K562 (cell line): ENCODE data around the gene NAA10. TPM values are rescaled to one million over a fixed set of nuclear protein-coding genes. Genes with fewer than 3 reads are reported as not detected.

ENCODE experiments used
- ATAC-seq: fragments of 200-7000 bp; cut with Tn5 transposase; 3 replicates; pipeline ENCODE4 v1.9.1; 2020; ENCODE audit warnings: moderate library complexity
- BruUV-seq: library from RNA; stranded (reverse); fragments of 400-500 nt; replicated peaks from 2 replicates; lab custom pipeline; 2021; lab: Mats Ljungman, UMichigan
- CTCF ChIA-PET: fragments of 300-600 bp; formaldehyde crosslinking; extraction: SDS; loops from one replicate; lab custom pipeline; 2021; ENCODE audit warnings: low intra/inter-chr PET ratio; lab: Yijun Ruan, JAX
- POLR2A ChIA-PET: fragments of 300-600, 350-650 bp; sonication (Branson Sonifier 250); formaldehyde crosslinking; extraction: SDS; loops from one replicate; lab custom pipeline; 2021; ENCODE audit warnings: antibody characterized with exemption, inconsistent platforms; lab: Yijun Ruan, JAX
- DNase-seq, 4 experiments: peaks; one replicate each; pipeline versions ENCODE4 v3.0.0 to v3.0.0-alpha.2; 2011 to 2018; ENCODE audit warnings: low spot score in 3 of 4, mixed read lengths in 3 of 4; ENCODE audit errors: extremely low read depth in 1 of 4
- FAIRE-seq: peaks from 2 replicates; lab custom pipeline; 2011; peaks lifted over from hg19 to GRCh38; lab: Jason Lieb, UNC
- H2AFZ ChIP-seq: 2 replicates; pipeline ENCODE4 v1.6.0; 2011; ENCODE audit warnings: low read depth, low read length, control low read depth, inconsistent platforms
- H3K27ac ChIP-seq: fragments of 200-600 bp; 3 replicates; pipeline ENCODE4 v1.8.0; 2011; ENCODE audit warnings: low read depth, mild to moderate bottlenecking, control low read depth, inconsistent platforms, low read length, moderate library complexity, mixed read lengths; ENCODE audit errors: extremely low read depth
- H3K27me3 ChIP-seq, 2 experiments: fragments of 300-600 bp in 1 of 2; 2 replicates in 1 of 2; 3 replicates in 1 of 2; pipeline versions ENCODE4 v1.6.0 to v1.8.0; 2011; ENCODE audit warnings: inconsistent platforms in 2 of 2, low read length in 2 of 2, mild to moderate bottlenecking in 1 of 2, mixed read lengths in 1 of 2, moderate library complexity in 1 of 2; ENCODE audit not compliant: control insufficient read depth in 2 of 2, insufficient read depth in 2 of 2
- H3K36me3 ChIP-seq: fragments of 300-600 bp; 3 replicates; pipeline ENCODE4 v1.8.0; 2011; ENCODE audit warnings: mild to moderate bottlenecking, low read length, inconsistent platforms; ENCODE audit not compliant: control insufficient read depth, insufficient read depth
- H3K4me1 ChIP-seq, 2 experiments: fragments of 200-600 bp in 1 of 2; replicated peaks in 1 of 2; 2 replicates in 1 of 2; 3 replicates in 1 of 2; pipeline versions ENCODE4 v1.5.1 to v1.8.0; 2011; ENCODE audit warnings: inconsistent platforms in 2 of 2, low read length in 2 of 2, mild to moderate bottlenecking in 1 of 2, mixed read lengths in 1 of 2, moderate library complexity in 1 of 2; ENCODE audit not compliant: control insufficient read depth in 2 of 2, insufficient read depth in 2 of 2
- H3K4me2 ChIP-seq: 2 replicates; pipeline ENCODE4 v1.6.1; 2011; ENCODE audit warnings: low read length, control low read depth, inconsistent platforms, mixed read lengths; ENCODE audit not compliant: insufficient read depth
- H3K4me3 ChIP-seq: fragments of 200-600 bp; sonication (generic), shearing (Covaris generic); 2 replicates; pipeline ENCODE4 v1.5.1; 2016; ENCODE audit warnings: control low read depth, inconsistent platforms
- H3K79me2 ChIP-seq: fragments of 200-600 bp; 3 replicates; pipeline ENCODE4 v1.8.0; 2011; ENCODE audit warnings: low read length, inconsistent platforms; ENCODE audit not compliant: control insufficient read depth, insufficient read depth
- H3K9ac ChIP-seq, 2 experiments: 2 replicates each; pipeline versions ENCODE4 v1.6.0 to v1.6.1; 2011; ENCODE audit warnings: low read depth in 2 of 2, low read length in 2 of 2, control low read depth in 1 of 2, inconsistent platforms in 1 of 2, mild to moderate bottlenecking in 1 of 2, mixed read lengths in 1 of 2; ENCODE audit not compliant: insufficient read depth in 1 of 2
- H3K9me1 ChIP-seq: one replicate; pipeline ENCODE4 v1.6.0; 2011; ENCODE audit warnings: inconsistent platforms, mild to moderate bottlenecking, low read length, moderate library complexity; ENCODE audit not compliant: control insufficient read depth, insufficient read depth
- H3K9me3 ChIP-seq: replicated peaks from 2 replicates; pipeline ENCODE4 v1.5.1; 2011; ENCODE audit warnings: low read depth, low read length, inconsistent platforms; ENCODE audit not compliant: control insufficient read depth, insufficient read depth
- H4K20me1 ChIP-seq: replicated peaks from 2 replicates; pipeline ENCODE4 v1.6.1; 2011; ENCODE audit warnings: low read length, inconsistent platforms, mixed read lengths; ENCODE audit not compliant: control insufficient read depth, insufficient read depth
- BRF1 ChIP-seq: IDR thresholded peaks from 3 replicates; pipeline ENCODE4 v1.6.1; 2011; ENCODE audit warnings: borderline replicate concordance, mild to moderate bottlenecking; ENCODE audit not compliant: insufficient read length; ENCODE audit errors: extremely low read depth
- CBX3 ChIP-seq, 2 experiments: IDR thresholded peaks; 1 replicate in 1 of 2; 2 replicates in 1 of 2; pipeline ENCODE4 v1.6.1; 2012; ENCODE audit warnings: inconsistent platforms in 2 of 2, low read length in 2 of 2, borderline replicate concordance in 1 of 2, control low read depth in 1 of 2
- JUND ChIP-seq, 2 experiments: IDR thresholded peaks; 2 replicates in 1 of 2; 3 replicates in 1 of 2; pipeline ENCODE4 v1.6.1; 2011; ENCODE audit warnings: borderline replicate concordance in 2 of 2, low read depth in 2 of 2, low read length in 2 of 2, improper control_type of control experiment in 1 of 2, missing biosample characterization in 1 of 2, missing genetic modification characterization in 1 of 2, missing genetic modification reagents in 1 of 2
- MEF2D ChIP-seq: conservative IDR thresholded peaks from 2 replicates; pipeline ENCODE4 v1.6.1; 2016; ENCODE audit warnings: low read depth, missing genetic modification characterization, missing compliant biosample characterization
- MYC ChIP-seq, 2 experiments: fragments of 250-450 bp in 1 of 2; sonication (Bioruptor Pico) in 1 of 2; IDR thresholded peaks; 2 replicates each; pipeline versions ENCODE4 v1.5.1 to v1.6.1; 2012 to 2021; ENCODE audit warnings: low read depth in 2 of 2, borderline replicate concordance in 1 of 2, improper control_type of control experiment in 1 of 2, low read length in 1 of 2, mild to moderate bottlenecking in 1 of 2, moderate library complexity in 1 of 2
- PCBP1 ChIP-seq: fragments of 200-400 bp; formaldehyde crosslinking; IDR thresholded peaks from 2 replicates; pipeline ENCODE4 v1.6.1; 2018; ENCODE audit warnings: mild to moderate bottlenecking, low read depth, low read length; ENCODE audit not compliant: poor library complexity, severe bottlenecking
- RAD21 ChIP-seq, 2 experiments: fragments of 250-450 bp in 1 of 2; fragments of 450-650 bp in 1 of 2; sonication (Bioruptor Pico) in 1 of 2; formaldehyde crosslinking in 1 of 2; IDR thresholded peaks in 1 of 2; conservative IDR thresholded peaks in 1 of 2; 2 replicates each; pipeline versions ENCODE4 v1.4.0 to v1.8.0; 2020 to 2022; ENCODE audit warnings: mild to moderate bottlenecking in 2 of 2, moderate library complexity in 1 of 2
- TAF9B ChIP-seq: fragments of 450-650 bp; IDR thresholded peaks from 2 replicates; pipeline ENCODE4 v1.6.1; 2018; ENCODE audit warnings: mild to moderate bottlenecking; ENCODE audit not compliant: partially characterized antibody
- XRCC5 ChIP-seq: fragments of 200-400 bp; formaldehyde crosslinking; IDR thresholded peaks from 2 replicates; pipeline ENCODE4 v1.6.1; 2017; ENCODE audit warnings: low read depth, mild to moderate bottlenecking, low read length
- ZNF696 ChIP-seq: fragments of 250-450 bp; sonication (Bioruptor Pico); conservative IDR thresholded peaks from 2 replicates; pipeline ENCODE4 v1.4.0; 2020; ENCODE audit warnings: mild to moderate bottlenecking, moderate library complexity
- WGBS: fragments of 100-300 bp; shearing (Covaris generic); methylation state at CpG from one replicate; pipeline ENCODE4 v1.1.6; 2016; ENCODE audit warnings: low coverage, mixed read lengths; ENCODE audit not compliant: insufficient coverage; ENCODE audit errors: missing lambda C conversion rate; 5-methylcytosine and 5-hydroxymethylcytosine counted together
- in situ Hi-C: fragments of 300-500 bp; cut with MboI; formaldehyde crosslinking; loops from 4 replicates; pipeline ENCODE4 v1.15.0; 2018; ENCODE audit warnings: inconsistent platforms, mixed read lengths
- intact Hi-C: fragments of 100-400 bp; cut with micrococcal nuclease; formaldehyde crosslinking; loops from 2 replicates; pipeline ENCODE4 v1.14.2; 2022
- polyA plus RNA-seq, 8 experiments: library from polyadenylated mRNA; depleted of rRNA in 4 of 8; stranded (reverse) in 5 of 8; unstranded in 3 of 8; fragments of >200 nt; fragmentation: Nextera tagmentation in 2 of 8; fragmentation: Illumina TruSeq in 1 of 8; extraction: Ambion mirVana in 2 of 8; extraction: Trizol in 1 of 8; gene quantifications; 2 replicates each; pipeline versions ENCODE4 v1.2.1 to v1.2.3, GENCODE V29; 2011 to 2014; ENCODE audit warnings: inconsistent platforms in 1 of 8, missing spikeins in 1 of 8
- total RNA-seq, 7 experiments: library from RNA; depleted of rRNA in 6 of 7; stranded (reverse); fragments of >200 nt in 6 of 7; fragmentation: Illumina TruSeq in 2 of 7; extraction: Trizol in 2 of 7; gene quantifications; 2 replicates each; pipeline versions ENCODE4 v1.2.1 to v1.2.3, GENCODE V29; 2011 to 2021; ENCODE audit warnings: low replicate concordance in 1 of 7
- TF ChIP-seq, protein P1 (sequence below): fragments of 450-650 bp; formaldehyde crosslinking; IDR thresholded peaks from 2 replicates; pipeline ENCODE4 v1.4.0; 2022; ENCODE audit warnings: mild to moderate bottlenecking, moderate library complexity
- TF ChIP-seq, protein P2 (sequence below): sonication (generic); formaldehyde crosslinking; IDR thresholded peaks from 2 replicates; pipeline ENCODE4 v1.8.1; 2022; ENCODE audit warnings: missing genetic modification reagents
- TF ChIP-seq, protein P3 (sequence below): fragments of 250-450 bp; sonication (Bioruptor Pico); IDR thresholded peaks from 2 replicates; pipeline ENCODE4 v1.5.0; 2021; ENCODE audit warnings: mild to moderate bottlenecking, moderate library complexity

Gene NAA10
- total and polyA plus RNA-seq, 9 of the 15 experiments (the other 6 are each of a cell fraction or from before 2014, with no cell fraction given): 11.1 to 250 (median 134) TPM

DNA sequence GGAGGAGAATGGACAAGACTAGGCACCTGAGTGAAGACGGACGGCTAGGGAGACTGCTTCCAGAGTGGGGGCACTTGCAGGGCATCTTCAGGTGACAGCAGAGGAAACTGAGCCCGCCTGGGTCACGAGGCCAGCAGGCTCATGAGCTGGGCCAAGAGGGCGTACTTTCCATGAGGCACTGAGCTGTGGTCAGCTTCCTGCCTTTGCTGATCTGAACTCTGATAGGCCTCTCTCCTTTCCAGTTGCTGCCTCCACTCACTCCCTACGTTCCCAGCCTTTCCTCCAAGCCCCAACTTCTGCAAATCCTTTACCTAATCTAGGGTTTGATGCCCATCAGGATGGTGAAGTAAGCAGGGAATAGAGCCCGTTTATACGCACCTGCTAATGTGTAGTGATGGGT is 47.5 kb downstream of the NAA10 start:
- Histone ChIP-seq H3K4me1 (peaks cover 10 to 47% of the 10 kb centered on the region in 2 experiments), H4K20me1 (peaks cover 6% of the 10 kb centered on the region; the same call in 1 of the 2 replicates), H2AFZ (no peak overlapping the region), H3K27me3 (peaks cover 0 to 23% of the 10 kb centered on the region in 2 experiments; a peak in 2 of 5 replicates), H3K9me1 (no peaks in the 10 kb centered on the region), H3K4me3 (no peak overlapping the region), H3K9ac (peak overlapping the region in 1 of 2 experiments; percentile 31; a peak in 2 of 4 replicates), H3K79me2 (no peaks in the 10 kb centered on the region), H3K27ac (no peak overlapping the region), H3K4me2 (no peak overlapping the region), H3K36me3 (no peaks in the 10 kb centered on the region), H3K9me3 (no peaks in the 10 kb centered on the region)
- POLR2A ChIA-PET: interaction anchor here (0.7 kb wide), 2 partner anchors 203 to 214 kb away, joined by 3 to 4 read pairs; partner anchors contain the start of gene PNCK
- no TSS peak for BruUV-seq
- peak; percentile 35; the same call in 2 of the 3 replicates for ATAC-seq
- no peak for DNase-seq
- CTCF ChIA-PET: no interaction called here
- in situ Hi-C loops: no loop called here
- 5% methylated on average over 8 of the region's 8 CpGs for WGBS
- intact Hi-C loops: no loop called here
- peak; percentile 57 for FAIRE-seq
- TF ChIP-seq MYC (IDR thresholded peaks at IDR 0.05; ENCODE audit: low read depth, low read length): peak; percentile 58
- TF ChIP-seq MYC (CRISPR knock-in tag; IDR thresholded peaks at IDR 0.05; ENCODE audit: borderline replicate concordance, low read depth): no peak
- TF ChIP-seq TAF9B: no peak
- TF ChIP-seq CBX3 (IDR thresholded peaks at IDR 0.05; ENCODE audit: borderline replicate concordance in 1 of 2, low read length in 2 of 2): no peak
- TF ChIP-seq MEF2D (tag): no peak
- TF ChIP-seq RAD21 (CRISPR knock-in tag; conservative IDR thresholded peaks at IDR 0.05 in 1 of 2, IDR thresholded peaks at IDR 0.05 in 1 of 2): peak in 1 of 2 experiments; percentile 18; a peak in 2 of 4 replicates
- no peak for TF ChIP-seq XRCC5
- TF ChIP-seq, protein P1, sequence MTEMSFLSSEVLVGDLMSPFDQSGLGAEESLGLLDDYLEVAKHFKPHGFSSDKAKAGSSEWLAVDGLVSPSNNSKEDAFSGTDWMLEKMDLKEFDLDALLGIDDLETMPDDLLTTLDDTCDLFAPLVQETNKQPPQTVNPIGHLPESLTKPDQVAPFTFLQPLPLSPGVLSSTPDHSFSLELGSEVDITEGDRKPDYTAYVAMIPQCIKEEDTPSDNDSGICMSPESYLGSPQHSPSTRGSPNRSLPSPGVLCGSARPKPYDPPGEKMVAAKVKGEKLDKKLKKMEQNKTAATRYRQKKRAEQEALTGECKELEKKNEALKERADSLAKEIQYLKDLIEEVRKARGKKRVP (CRISPR knock-in tag): no peak
- TF ChIP-seq, protein P2, sequence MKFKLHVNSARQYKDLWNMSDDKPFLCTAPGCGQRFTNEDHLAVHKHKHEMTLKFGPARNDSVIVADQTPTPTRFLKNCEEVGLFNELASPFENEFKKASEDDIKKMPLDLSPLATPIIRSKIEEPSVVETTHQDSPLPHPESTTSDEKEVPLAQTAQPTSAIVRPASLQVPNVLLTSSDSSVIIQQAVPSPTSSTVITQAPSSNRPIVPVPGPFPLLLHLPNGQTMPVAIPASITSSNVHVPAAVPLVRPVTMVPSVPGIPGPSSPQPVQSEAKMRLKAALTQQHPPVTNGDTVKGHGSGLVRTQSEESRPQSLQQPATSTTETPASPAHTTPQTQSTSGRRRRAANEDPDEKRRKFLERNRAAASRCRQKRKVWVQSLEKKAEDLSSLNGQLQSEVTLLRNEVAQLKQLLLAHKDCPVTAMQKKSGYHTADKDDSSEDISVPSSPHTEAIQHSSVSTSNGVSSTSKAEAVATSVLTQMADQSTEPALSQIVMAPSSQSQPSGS (CRISPR knock-in tag): no peak
- no peak for TF ChIP-seq BRF1
- TF ChIP-seq PCBP1: no peak
- TF ChIP-seq, protein P3, sequence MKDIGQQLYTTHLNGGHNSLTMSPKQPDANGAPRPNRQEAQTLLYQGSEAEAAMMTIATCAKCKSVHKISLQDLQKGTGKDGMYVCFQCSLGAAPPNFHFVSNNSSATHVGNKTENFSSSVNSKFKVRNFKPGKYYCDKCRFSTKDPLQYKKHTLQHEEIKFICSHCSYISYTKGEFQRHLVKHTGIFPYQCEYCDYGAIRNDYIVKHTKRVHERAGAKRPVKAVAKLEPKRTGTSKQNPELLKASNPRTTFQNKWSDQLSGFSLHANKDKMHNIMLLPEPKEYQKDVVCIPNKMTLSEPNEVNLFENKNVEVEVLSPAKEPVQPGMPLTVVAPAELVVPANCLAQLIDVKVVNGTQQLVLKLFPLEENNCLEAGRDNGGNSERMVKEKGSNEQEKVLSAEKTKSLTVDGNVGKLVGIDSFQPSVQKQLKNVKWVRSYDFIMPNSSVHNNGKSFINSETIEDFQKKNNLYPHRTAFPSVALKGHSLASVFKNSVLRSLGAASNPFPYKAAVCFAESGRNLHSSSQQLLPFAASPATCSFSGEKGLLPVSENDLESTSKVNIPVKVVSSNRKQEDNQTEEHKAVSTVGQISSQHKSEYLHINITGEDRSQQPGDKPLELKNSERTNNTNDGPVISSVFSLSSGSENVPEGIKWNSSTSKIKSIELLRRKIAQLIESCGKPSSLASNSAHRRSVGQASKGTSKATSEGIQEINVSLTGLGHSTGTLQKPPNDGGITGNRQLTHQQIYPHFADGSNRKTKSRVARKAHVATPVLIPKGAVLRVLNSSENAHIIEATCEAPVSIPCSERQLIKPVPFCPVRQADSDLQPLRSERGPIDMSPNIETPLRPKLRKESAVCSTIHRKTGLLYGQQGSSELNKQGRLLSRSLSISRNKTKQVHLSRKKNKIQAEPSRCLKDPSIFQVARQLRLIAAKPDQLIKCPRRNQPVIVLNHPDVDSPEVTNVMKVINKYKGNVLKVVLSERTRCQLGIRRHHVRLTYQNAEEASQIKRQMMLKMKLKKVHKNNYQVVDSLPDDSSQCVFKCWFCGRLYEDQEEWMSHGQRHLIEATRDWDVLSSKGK (CRISPR knock-in tag): no peak
- no peak for TF ChIP-seq JUND (IDR thresholded peaks at IDR 0.05; ENCODE audit: borderline replicate concordance, low read depth, low read length)
- TF ChIP-seq JUND (tag; IDR thresholded peaks at IDR 0.05; ENCODE audit: borderline replicate concordance, low read depth, low read length): no peak
- no peak for TF ChIP-seq ZNF696 (CRISPR knock-in tag)
